ENCODE data around the gene SDHA. TPM values are rescaled to one million over a fixed set of nuclear protein-coding genes. Genes with fewer than 3 reads are reported as not detected.
A peak's percentile ranks its signal among the peaks of the same experiment; 100 is the strongest.
"Not testable (repeated sequence)": the region's sequence is repeated elsewhere in the genome, so short reads cannot be mapped to it uniquely, and the experiment has no call there.

The SDHA gene
- total RNA-seq, 1 donor from 2014 or later, result 91.7 TPM

GRCh38 chr5:274346-274745, 56.2 kb downstream of the SDHA start:
- H3K79me2 ChIP-seq (ENCODE audit: insufficient read depth, low read length), result peaks cover 56% of the 10 kb centered on the region
- H4K20me1 ChIP-seq (ENCODE audit: insufficient read depth, low read length), result peaks cover 34% of the 10 kb centered on the region
- not testable (repeated sequence) for H3K9ac ChIP-seq (ENCODE audit: low read length); H3K4me2 ChIP-seq (ENCODE audit: low read length); H3K27me3 Mint-ChIP-seq (ENCODE audit: low read depth, unreplicated experiment); H3K36me3 Mint-ChIP-seq (ENCODE audit: low read depth, unreplicated experiment); DNase-seq (ENCODE audit: low read depth); H3K27ac ChIP-seq (ENCODE audit: low read depth, low read length); H3K4me3 ChIP-seq (ENCODE audit: insufficient read depth, low read depth, low read length); H3K27me3 ChIP-seq (ENCODE audit: insufficient read depth, low read length); H3K27ac Mint-ChIP-seq (ENCODE audit: unreplicated experiment); H3K36me3 ChIP-seq (ENCODE audit: insufficient read depth, low read length); FAIRE-seq; H2AFZ ChIP-seq (ENCODE audit: low read depth, low read length); H3K9me3 Mint-ChIP-seq (ENCODE audit: unreplicated experiment); H3K9me3 ChIP-seq (ENCODE audit: insufficient read depth, low read depth, low read length)
- peak overlapping the region; percentile 73 for H3K4me3 Mint-ChIP-seq (ENCODE audit: unreplicated experiment)
- H3K4me1 Mint-ChIP-seq (ENCODE audit: low read depth, unreplicated experiment), result peaks cover 21% of the 10 kb centered on the region
- H3K4me1 ChIP-seq (ENCODE audit: insufficient read depth, low read length), result peaks cover 11% of the 10 kb centered on the region

DNA sequence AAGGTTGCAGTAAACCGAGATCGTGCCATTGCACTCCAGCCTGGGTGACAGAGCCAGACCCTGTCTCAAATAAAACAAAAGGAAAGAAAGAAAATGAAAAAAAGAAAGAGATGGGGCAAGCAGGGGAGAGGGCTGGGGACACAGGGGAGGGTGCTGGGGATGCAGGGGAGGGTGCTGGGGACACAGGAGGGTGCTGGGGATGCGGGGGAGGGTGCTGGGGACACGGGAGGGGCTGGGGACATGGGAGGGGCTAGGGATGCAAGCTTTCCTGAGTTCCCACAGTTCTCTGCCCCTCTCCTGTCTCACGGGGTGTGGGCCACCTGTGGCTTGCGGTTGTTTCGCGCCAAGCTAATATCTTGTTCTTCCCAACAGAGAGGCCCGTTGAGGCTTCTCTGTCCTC, 60.5 kb downstream of the SDHA start:
- no peaks in the 10 kb centered on the region for H3K9me3 ChIP-seq (ENCODE audit: insufficient read depth, low read depth, low read length)
- no peak overlapping the region for H3K27ac ChIP-seq (ENCODE audit: low read depth, low read length)
- H3K4me2 ChIP-seq (ENCODE audit: low read length), result no peak overlapping the region
- DNase-seq (ENCODE audit: low read depth), result no peak
- H3K4me1 Mint-ChIP-seq (ENCODE audit: low read depth, unreplicated experiment), result peaks cover 13% of the 10 kb centered on the region
- H3K4me3 Mint-ChIP-seq (ENCODE audit: unreplicated experiment), result no peak overlapping the region
- H2AFZ ChIP-seq (ENCODE audit: low read depth, low read length), result no peak overlapping the region
- H3K79me2 ChIP-seq (ENCODE audit: insufficient read depth, low read length), result peaks cover 79% of the 10 kb centered on the region
- H3K4me3 ChIP-seq (ENCODE audit: insufficient read depth, low read depth, low read length), result no peak overlapping the region
- H4K20me1 ChIP-seq (ENCODE audit: insufficient read depth, low read length), result peaks cover 59% of the 10 kb centered on the region
- H3K4me1 ChIP-seq (ENCODE audit: insufficient read depth, low read length), result peaks cover 4% of the 10 kb centered on the region
- H3K9me3 Mint-ChIP-seq (ENCODE audit: unreplicated experiment), result no peaks in the 10 kb centered on the region
- no peaks in the 10 kb centered on the region for H3K27me3 Mint-ChIP-seq (ENCODE audit: low read depth, unreplicated experiment)
- H3K36me3 Mint-ChIP-seq (ENCODE audit: low read depth, unreplicated experiment), result peaks cover 38% of the 10 kb centered on the region
- no peaks in the 10 kb centered on the region for H3K27me3 ChIP-seq (ENCODE audit: insufficient read depth, low read length)
- H3K36me3 ChIP-seq (ENCODE audit: insufficient read depth, low read length), result peaks cover 8% of the 10 kb centered on the region
- no peak overlapping the region for H3K27ac Mint-ChIP-seq (ENCODE audit: unreplicated experiment)
- TF ChIP-seq EZH2 (IDR thresholded peaks at IDR 0.05; ENCODE audit: insufficient read depth, low read length) (no peak), CTCF (IDR thresholded peaks at IDR 0.05; ENCODE audit: insufficient read depth, low read depth, low read length) (no peak)
- no peak overlapping the region for H3K9ac ChIP-seq (ENCODE audit: low read length)
- FAIRE-seq, result no peak

DNA sequence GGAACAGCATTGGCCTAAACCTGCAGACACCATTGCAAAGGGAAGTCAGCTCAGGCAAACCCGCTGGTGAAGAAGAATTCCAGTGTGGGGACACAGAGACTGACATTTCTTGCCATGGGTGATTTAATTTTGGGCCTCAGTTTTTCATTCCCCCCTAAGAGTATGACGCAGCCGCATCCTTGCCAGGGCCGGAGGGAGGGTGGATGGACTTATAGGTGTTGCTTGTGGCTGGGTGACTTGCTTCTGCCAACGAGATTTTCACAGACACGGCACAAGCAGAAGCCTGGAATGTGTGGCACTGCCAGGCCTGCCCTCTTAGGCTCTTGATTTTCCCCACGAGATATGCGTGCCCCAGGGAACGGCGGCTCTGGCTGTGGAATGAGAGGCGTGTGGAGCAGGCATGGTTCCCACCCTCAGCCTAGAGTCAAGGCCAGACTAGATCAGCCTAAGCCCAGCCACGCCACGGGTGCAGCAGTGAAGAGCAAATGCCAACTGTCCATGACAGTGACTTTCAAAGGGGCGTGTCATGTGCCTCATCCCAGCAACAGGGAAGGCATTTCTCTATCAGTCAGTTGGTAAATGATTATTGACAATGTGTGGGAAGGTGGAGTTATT, 61.0 kb downstream of the SDHA start:
- H3K79me2 ChIP-seq (ENCODE audit: insufficient read depth, low read length), result peaks cover 79% of the 10 kb centered on the region
- H3K4me1 Mint-ChIP-seq (ENCODE audit: low read depth, unreplicated experiment); H3K9ac ChIP-seq (ENCODE audit: low read length); FAIRE-seq; H3K9me3 ChIP-seq (ENCODE audit: insufficient read depth, low read depth, low read length); H3K27me3 Mint-ChIP-seq (ENCODE audit: low read depth, unreplicated experiment); H3K27me3 ChIP-seq (ENCODE audit: insufficient read depth, low read length); H3K36me3 ChIP-seq (ENCODE audit: insufficient read depth, low read length); H3K4me3 ChIP-seq (ENCODE audit: insufficient read depth, low read depth, low read length); H2AFZ ChIP-seq (ENCODE audit: low read depth, low read length); H3K4me2 ChIP-seq (ENCODE audit: low read length); H3K9me3 Mint-ChIP-seq (ENCODE audit: unreplicated experiment); DNase-seq (ENCODE audit: low read depth); H3K4me3 Mint-ChIP-seq (ENCODE audit: unreplicated experiment); H3K4me1 ChIP-seq (ENCODE audit: insufficient read depth, low read length); H3K27ac ChIP-seq (ENCODE audit: low read depth, low read length): not testable (repeated sequence)
- H3K27ac Mint-ChIP-seq (ENCODE audit: unreplicated experiment), result peak overlapping the region; percentile 72
- peaks cover 42% of the 10 kb centered on the region for H3K36me3 Mint-ChIP-seq (ENCODE audit: low read depth, unreplicated experiment)
- H4K20me1 ChIP-seq (ENCODE audit: insufficient read depth, low read length), result peaks cover 59% of the 10 kb centered on the region

Measured in astrocyte (in vitro differentiated cells and primary cell).